Right renal cortex interstitium (tissue), 3 donors: Measurements from ENCODE around the gene OR10G7. TPM values are rescaled to one million over a fixed set of nuclear protein-coding genes. Genes with fewer than 3 reads are reported as not detected.

Source experiments
- DNase-seq, 3 donors: peaks; one replicate each; pipeline ENCODE4 v3.0.0-alpha.2; 2013; ENCODE audit warnings: low read depth in 3 of 3, low spot score in 2 of 3
- polyA plus RNA-seq, 3 donors: library from polyadenylated mRNA; unstranded; fragments of 120-200 nt; gene quantifications; one replicate each; pipeline ENCODE4 v1.2.1, GENCODE V29; 2013; ENCODE audit not compliant: insufficient read length in 3 of 3

The OR10G7 gene, protein sequence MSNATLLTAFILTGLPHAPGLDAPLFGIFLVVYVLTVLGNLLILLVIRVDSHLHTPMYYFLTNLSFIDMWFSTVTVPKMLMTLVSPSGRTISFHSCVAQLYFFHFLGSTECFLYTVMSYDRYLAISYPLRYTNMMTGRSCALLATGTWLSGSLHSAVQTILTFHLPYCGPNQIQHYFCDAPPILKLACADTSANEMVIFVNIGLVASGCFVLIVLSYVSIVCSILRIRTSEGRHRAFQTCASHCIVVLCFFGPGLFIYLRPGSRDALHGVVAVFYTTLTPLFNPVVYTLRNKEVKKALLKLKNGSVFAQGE
- not detected for polyA plus RNA-seq

- DNase-seq, result no peak
These were observed at the start of gene OR10G7 for GRCh38 chr11:124041254-124041653. TSS of gene OR10G7 (minus strand) at chr11:124041325. CDS start at chr11:124039001, 2,324 bp downstream.

- no peak for DNase-seq
These were observed 45.1 kb upstream of the OR10G7 start for GRCh38 chr11:124085997-124086846.

- DNase-seq, result no peak
These were observed 44.5 kb upstream of the OR10G7 start for GRCh38 chr11:124085583-124085982.

DNA sequence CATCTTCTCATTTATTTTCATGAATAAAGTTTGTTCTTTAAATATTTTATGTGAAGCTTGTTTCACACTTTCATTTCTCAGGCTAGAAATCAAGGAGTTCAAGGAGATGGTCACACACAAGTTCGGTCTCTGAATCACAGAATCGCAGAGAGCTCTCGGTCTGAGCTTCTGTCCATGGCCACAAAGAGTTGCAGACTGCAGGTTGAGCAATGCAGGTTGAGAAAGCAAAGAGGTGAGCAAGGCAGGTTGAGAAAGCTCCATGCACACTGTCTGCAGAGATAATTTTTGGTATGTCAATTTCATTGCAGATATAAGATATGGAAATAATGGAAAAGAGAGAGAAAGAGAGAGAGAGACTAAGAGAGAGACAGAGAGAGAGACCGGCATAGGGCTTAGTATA, 41.2 kb upstream of the OR10G7 start:
- DNase-seq, result no peak

DNA sequence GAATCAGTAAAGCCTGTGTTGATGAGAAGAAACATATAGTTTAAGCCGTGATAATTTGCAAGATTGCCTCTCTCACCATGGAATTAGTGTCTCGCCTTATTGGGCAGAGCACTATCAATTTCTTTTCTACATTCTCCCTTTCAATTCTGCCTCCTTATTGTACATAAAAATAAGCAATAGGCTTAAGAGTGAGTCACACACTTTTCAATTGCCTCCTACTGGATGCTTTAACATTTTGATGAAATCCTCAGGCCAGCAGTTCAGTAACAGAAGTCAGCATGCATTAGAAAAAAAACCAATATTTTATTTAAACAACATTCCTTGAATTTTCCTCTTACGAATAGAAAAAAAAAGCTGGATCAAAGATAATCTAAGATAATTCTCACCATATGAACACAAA, 40.4 kb upstream of the OR10G7 start:
- DNase-seq, result no peak

GRCh38 chr11:124080327-124081001, 39.3 kb upstream of the OR10G7 start:
- DNase-seq, result no peak

DNA sequence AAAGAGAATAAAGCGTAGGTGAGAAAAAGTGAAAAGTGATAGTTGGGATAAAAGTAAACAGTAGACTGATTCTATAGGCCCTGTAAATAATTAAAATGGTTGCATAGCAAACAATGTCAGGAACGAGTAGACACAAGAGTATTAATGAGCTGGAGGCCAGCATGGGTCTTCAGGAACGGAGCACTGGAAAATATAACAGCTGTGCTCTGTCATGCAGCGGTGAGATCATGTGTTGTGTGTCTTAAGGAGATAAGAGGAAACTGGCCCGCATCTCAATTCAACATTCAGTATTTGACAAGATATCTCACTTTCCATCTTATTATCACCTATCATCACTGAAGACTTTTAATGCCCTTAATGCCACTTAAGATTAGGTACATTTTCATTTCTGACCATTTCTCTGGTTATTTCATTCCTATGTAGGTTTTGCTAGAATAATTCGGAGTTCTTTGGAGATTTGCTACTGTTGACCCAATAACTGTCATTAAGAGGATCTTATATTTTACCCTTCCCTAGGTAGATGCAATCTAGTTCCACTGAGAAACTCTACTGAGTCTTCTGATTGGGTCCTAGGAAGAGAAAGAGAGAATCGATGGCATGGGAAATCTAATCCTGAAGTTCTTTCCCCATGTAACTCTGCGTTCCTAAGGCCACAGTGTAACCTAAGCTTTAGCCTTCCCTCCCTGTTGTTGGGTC, 38.7 kb upstream of the OR10G7 start:
- DNase-seq, result no peak

DNA sequence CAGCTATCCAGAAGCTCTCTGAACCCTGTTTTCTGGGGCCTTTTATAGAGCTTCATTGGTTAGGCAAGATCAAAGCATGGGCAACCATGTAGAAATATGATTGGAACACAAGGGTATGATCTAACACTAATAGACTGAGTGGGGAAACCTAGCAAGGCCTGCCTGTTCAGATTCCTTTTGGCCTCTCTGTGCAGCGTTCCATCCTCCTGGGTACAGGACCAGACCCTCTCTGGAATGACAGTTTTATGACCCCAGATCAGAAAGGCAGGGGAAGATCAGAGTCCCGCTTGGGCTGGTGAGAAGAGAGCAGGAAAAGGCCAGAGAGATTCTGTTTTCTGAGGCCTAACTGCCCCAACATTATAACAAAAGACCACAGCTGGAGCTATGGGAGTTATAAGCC, 37.5 kb upstream of the OR10G7 start:
- no peak for DNase-seq

- DNase-seq, result no peak
These were observed 36.1 kb upstream of the OR10G7 start for GRCh38 chr11:124077266-124077665.

DNA sequence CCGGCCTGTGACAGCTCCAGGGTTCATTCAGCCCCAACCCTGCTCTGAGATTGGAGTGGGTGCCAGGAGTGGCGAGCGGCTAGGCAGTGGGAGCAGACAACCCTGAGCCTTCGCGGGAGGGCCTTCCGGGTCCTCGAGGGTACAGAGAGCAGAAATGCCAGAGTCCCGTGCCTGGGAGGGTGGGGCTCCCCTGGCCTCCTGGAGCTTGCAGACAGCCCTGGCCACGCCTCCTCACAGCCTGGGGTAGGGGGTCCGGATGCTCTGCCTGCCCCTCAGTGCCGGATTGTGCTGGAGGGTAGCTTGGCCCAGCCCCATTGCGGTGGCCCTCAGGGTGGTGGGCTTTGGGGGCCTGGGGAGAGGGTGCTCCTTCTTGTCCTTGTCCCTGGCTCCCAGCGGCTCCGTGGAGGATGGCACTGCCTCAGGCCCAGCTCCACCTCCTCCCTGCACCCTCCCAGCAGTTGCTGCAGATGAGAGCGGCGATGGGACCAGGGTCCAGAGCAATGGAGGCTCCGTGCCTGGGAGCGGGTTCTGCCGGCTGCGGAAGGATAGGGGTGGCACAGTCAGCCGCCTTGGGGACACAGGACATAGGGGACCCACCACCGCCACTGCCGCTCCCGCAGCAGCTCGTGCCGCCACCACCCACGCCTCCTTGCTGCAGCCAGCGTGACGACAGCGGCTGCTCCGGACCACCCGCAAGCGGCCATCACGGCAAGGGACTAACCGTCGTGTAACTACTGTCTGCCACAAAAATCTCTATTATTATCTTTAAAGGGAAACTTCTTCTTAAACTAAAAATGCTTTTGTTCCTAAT, 34.9 kb upstream of the OR10G7 start:
- DNase-seq, result no peak

DNA sequence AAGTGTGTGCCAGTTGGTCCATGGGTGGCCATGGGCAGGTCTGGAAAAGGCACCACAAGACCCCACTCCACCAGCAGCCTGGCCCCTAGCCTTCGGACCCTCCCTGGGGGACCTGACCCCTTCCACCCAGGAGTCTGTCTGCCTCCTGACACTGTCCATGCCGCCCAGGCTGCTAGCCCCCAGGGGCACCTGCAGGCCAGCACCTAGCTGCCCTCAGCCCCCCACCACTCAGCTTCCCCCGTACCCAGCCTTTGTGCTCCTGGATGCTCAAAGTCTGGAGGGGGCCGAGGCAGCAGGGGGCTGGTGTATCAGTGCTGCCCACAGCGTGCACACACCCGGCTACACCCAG, 34.3 kb upstream of the OR10G7 start:
- DNase-seq, result no peak

DNA sequence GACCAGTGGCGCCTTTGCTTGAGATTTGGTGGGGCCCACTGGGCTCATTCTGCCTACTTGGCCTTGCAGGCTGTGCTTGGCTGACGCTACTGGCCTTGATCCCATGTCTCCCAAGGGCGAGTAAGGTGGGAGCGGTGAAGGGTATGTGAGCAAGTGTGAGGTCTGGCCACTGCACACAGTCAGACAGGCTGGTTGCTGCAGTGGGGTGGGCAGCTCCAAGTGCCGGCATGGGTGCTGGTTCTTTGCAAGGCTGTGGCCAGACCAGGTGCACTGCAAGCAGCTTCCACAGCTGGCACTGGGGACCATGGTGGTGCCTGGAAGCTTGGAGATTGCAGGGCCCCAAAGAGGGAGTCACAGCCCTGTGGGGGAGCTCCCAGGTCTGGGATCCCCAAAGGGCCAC, 33.4 kb upstream of the OR10G7 start:
- no peak for DNase-seq

DNA sequence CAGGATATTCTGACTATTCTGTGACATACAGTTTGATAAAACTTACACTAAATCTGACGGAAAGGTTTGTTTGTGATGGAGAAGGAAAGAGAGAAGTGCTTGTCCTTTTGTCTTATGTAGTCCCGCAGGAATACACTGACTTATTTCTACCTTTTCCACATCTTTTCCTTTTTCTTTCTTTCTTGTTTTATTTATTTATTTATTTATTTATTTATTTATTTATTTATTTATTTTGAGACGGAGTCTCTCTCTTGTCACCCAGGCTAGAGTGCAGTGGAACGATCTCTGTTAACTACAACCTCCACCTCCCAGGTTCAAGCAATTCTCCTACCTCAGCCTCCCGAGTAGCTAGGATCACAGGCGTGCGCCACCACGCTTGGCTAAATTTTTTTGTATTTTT, 31.0 kb upstream of the OR10G7 start:
- DNase-seq, result no peak

DNA sequence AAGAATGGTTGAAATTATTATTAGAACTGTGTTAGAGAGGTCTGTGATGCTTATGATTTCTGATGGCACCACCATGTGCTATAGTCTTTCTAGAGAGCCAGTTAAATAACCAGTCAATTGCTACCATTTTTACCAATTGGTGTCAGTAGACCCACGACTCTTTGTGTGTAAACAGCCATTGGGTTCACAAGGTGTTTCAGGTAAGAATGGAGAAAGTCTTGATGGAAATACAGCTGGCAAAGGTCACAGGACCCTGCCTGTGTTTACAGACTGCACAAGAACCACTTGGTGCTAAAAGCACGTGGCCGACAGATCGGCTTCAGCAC, 30.5 kb upstream of the OR10G7 start:
- DNase-seq, result no peak

DNA sequence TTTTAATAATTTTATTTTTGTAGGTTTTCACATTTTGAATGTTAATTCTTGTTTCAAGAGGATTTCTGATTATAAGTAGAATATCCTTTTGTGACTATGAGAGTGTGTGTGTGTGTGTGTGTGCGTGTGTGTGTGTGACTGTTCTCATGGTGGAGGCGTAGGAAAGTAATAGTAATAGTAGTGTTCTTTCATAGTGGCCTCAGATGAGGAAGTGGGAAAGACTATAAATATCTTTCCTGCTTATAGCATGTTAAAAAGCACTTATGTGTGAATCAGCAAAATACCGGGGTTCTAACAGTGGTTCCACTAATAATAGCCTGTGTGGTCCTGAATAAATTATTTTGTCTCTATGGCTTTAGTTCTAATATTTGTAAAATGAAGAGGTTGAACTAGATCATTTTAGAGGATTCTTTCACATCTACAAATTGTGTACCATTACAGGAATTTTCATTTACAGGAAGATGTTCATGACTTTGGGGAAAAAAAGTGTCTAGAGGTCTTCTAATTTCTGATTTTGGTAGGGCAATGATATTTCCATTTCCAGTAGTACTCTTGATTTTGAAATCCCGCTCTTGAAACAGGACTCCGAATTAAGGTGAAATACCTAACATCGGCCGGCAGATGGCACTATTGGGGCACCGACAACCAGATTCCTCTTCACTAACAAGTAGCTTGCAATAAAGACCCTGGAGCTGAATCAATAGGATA, 29.9 kb upstream of the OR10G7 start:
- peak in 1 of 3 donors; percentile 58 for DNase-seq

- no peak for DNase-seq
These were observed 28.6 kb upstream of the OR10G7 start for GRCh38 chr11:124069429-124070401.

GRCh38 chr11:124068601-124069110, 27.5 kb upstream of the OR10G7 start:
- no peak for DNase-seq

DNA sequence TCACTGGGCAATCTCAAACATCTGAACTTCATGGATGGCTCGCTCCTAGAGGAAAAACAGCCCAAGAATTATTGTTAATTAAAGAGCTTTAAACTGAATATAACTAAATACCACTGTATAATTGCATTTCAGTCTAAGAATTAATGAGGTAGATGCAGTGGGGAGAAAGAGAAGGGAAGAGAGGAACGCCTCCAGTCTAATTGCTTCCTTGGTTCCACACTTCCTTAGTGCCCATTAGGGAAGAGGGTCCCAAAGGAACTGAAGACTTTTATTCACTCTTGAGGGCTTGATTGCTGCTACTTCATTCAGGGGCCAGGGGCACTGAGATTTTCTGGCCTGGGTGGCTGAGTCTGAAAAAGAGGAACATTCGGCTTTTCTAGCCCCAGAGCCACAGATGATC, 11.8 kb upstream of the OR10G7 start:
- no peak for DNase-seq
